GM19023 (cell line): Measurements from ENCODE around the gene PIGL.
"Not testable (repeated sequence)": the region's sequence is repeated elsewhere in the genome, so short reads cannot be mapped to it uniquely, and the experiment has no call there.

Experiments
- ATAC-seq: cut with Tn5 transposase; IDR thresholded peaks from one replicate; pipeline ENCODE4 v1.9.1; 2021; ENCODE audit warnings: mild to moderate bottlenecking, moderate library complexity; ENCODE audit not compliant: unreplicated experiment

The PIGL gene

GRCh38 chr17:16216341-16217001 is 539 bp upstream of the PIGL start:
- not testable (repeated sequence) for ATAC-seq

DNA sequence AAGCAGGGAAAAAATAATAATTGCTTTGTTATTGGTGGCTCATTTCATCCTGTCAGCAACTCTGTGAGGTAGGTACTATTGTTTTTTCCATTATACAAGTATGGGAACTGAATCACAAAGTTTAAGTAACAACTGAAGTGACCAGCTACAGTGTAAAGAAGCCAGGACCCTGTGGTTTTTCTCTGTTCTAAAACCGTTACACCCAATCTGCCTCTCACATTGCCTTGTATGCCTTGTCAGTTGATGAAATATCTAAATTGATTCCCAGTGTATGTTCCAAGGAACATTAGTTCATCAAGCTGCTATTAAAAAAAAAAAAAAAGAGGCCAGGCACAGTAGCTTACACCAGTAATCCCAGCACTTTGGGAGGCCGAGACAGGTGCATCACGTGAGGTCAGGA is 5.4 kb downstream of the PIGL start:
- ATAC-seq: no peak

GRCh38 chr17:16229912-16230561 is 13.0 kb downstream of the PIGL start:
- ATAC-seq: not testable (repeated sequence)

DNA sequence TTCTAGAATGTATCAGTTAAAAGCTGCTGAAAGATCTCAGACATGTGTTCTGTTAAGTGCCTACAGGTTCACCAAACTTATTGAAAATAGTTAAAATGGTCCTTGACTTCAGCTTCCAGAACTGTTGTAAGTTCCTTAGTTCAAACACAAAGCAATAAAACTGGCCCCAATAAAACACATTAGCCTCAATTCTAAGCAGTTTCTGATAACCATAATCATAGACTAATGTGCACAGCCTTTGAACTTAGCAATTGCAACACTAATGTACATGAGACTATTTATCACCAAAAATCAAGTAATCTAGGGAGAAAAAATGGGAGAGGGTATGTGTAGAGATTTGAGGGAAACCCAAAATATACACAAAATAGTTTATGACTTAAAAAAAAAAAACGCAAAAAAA is 15.4 kb downstream of the PIGL start:
- no peak for ATAC-seq

- ATAC-seq: no peak
Measured at GRCh38 chr17:16239931-16240330, 22.9 kb downstream of the PIGL start.

- ATAC-seq: no peak
Measured at GRCh38 chr17:16241906-16242399, 24.9 kb downstream of the PIGL start.

GRCh38 chr17:16243385-16243784 is 26.4 kb downstream of the PIGL start:
- no peak for ATAC-seq

GRCh38 chr17:16243801-16244567 is 27.0 kb downstream of the PIGL start:
- ATAC-seq: no peak

DNA sequence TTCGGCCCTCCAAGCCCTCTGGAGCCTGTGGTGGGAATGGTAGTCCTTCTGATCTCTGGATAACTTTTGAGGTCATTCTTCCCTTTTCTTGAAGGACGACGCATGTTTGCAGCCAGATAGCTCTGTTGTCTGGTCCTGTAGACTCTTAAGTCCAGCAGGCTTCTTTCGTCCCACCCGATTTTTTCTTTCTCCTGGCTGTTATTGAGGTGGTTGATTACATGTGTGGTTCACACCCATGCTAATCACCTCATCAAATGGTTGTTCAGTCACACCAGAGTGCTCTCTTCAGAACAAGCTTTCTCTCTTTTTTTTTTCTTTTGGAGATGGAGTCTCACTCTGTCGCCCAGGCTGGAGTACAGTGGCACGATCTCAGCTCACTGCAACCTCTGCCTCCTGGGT is 30.6 kb downstream of the PIGL start:
- no peak for ATAC-seq

- ATAC-seq: no peak
Measured at GRCh38 chr17:16250635-16251034, 33.6 kb downstream of the PIGL start.

- ATAC-seq: no peak
Measured at GRCh38 chr17:16251043-16251442, 34.0 kb downstream of the PIGL start.

- ATAC-seq: no peak
Measured at GRCh38 chr17:16251556-16251955, 34.5 kb downstream of the PIGL start.

DNA sequence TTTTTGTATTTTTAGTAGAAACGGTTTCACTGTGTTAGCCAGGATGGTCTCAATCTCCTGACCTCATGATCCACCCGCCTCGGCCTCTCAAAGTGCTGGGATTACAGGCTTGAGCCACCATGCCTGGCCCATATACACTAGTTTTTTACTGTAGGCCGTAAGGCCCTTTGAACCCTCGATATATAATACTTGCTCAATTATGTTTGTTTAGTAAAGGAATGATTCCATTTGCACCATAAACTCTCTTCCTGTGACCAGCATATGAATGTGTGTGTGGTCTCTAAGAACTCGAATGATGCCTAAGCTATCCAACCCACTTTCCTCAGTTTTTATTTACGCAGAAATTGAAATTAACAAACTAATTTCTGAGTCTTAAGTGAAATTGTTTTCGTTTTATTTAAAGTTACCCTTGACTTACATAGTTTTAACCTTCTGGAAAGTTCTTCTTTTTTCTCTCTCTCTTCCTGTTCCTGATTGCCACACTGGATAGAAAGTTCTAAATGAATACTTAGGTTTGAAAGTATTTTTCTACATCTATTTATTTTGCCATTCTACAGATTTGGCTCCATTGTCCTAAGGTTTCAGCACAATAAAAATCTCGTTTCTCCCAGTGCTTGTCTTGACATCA is 37.9 kb downstream of the PIGL start:
- no peak for ATAC-seq

DNA sequence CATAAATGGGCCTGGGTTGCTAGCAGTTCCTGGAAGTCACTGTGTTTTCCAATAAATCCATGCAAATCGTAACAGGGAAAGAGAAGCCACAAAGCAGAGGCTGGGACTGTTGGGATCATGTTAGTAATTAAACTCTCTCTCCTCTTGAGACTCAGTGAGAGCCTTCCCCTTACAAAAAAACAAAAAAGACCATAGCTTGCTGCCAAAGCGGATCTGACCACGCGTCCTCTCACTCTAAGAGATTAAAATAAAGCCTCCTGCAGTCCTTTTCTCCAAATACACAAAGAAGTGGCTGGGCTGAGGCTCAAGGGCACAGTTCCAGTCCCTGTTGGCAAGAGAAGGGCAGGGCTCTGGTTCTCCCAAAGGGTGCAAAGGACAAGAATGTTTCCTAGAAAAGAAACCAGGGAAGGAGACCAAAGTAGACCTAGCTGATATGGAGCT is 38.5 kb downstream of the PIGL start:
- ATAC-seq: no peak

DNA sequence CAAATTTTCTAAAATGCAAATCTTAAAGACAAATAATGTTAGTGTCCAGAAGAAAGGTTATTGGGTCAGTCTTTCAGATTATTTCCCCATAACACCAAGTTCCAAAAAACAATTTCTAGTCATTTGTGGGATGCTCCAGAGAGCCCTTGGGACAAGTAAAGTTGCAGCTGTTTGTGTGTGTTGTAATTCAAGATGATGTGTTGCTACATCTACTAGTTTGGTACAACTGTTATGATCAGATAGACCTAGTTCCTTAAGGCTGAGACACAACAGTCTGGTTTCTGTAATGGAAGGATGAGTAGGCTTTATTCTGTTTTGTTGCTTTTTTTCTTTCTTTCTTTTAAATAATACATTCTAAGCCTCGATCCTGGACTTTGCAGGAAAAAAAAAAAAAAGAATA is 41.9 kb downstream of the PIGL start:
- ATAC-seq: no peak

GRCh38 chr17:16259926-16260325 is 42.9 kb downstream of the PIGL start:
- ATAC-seq: no peak

GRCh38 chr17:16261049-16261448 is 44.0 kb downstream of the PIGL start:
- ATAC-seq: no peak

DNA sequence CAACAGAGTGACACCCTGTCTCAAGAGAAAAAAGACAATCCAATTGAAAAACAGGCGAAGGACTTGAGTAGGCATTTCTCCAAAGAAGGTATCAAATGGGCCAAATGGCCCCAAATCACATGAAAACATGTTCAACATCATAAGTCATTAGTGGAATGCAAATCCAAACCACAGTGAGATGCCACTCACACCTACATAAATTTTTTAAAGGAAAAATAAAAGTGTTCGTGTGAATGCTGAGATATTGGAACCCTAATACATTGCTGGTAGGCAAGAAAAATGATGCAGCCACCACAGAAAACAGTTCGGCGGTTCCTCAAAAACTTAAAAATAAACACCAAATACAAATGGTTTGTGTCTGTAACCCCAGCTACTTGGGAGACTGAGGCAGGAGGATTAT is 45.2 kb downstream of the PIGL start:
- ATAC-seq: no peak

DNA sequence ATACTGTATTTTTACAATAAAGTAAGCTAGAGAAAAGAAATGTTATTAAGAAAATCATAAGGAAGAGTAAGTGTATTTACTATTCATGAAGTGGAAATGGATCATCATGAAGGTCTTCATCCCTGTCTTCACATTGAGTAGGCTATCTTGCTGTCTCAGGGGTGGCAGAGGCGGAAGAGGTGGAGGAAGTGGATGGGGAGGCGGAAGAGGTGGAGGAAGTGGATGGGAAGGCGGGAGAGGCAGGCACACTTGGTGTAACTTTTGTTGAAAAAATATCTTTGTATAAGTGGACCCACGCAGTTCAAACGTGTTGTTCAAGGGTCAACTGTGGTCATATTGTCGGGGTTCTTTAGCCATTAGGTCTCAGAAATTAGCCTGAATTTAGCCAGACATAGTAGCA is 50.2 kb downstream of the PIGL start:
- ATAC-seq: no peak

GRCh38 chr17:16269658-16270057 is 52.6 kb downstream of the PIGL start:
- ATAC-seq: no peak

GRCh38 chr17:16272111-16272840 is 55.3 kb downstream of the PIGL start:
- ATAC-seq: no peak
